ENCODE results near the gene MCAM. TPM values are rescaled to one million over a fixed set of nuclear protein-coding genes. Genes with fewer than 3 reads are reported as not detected.

MCAM gene
- total and polyA plus RNA-seq, 7 donors, result 15.4 to 71.1 (median 27.4) TPM

GRCh38 chr11:119303227-119303718, 13.7 kb downstream of the MCAM start:
- TF ChIP-seq, protein P1, sequence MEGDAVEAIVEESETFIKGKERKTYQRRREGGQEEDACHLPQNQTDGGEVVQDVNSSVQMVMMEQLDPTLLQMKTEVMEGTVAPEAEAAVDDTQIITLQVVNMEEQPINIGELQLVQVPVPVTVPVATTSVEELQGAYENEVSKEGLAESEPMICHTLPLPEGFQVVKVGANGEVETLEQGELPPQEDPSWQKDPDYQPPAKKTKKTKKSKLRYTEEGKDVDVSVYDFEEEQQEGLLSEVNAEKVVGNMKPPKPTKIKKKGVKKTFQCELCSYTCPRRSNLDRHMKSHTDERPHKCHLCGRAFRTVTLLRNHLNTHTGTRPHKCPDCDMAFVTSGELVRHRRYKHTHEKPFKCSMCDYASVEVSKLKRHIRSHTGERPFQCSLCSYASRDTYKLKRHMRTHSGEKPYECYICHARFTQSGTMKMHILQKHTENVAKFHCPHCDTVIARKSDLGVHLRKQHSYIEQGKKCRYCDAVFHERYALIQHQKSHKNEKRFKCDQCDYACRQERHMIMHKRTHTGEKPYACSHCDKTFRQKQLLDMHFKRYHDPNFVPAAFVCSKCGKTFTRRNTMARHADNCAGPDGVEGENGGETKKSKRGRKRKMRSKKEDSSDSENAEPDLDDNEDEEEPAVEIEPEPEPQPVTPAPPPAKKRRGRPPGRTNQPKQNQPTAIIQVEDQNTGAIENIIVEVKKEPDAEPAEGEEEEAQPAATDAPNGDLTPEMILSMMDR (IDR thresholded peaks at IDR 0.05), result no peak
- WGBS, 3 donors, result 36 to 39% (median 36%) methylated on average over 5 of the region's 5 CpGs
- peaks cover 85% of the 10 kb centered on the region for H3K4me1 ChIP-seq
- intact Hi-C loops (cut with DNase I), result no loop called here
- ATAC-seq, result peak; percentile 25 to 48 (median 46)
- H3K4me3 ChIP-seq, result no peak overlapping the region
- peak overlapping the region; percentile 89 for H3K27ac ChIP-seq
- no peaks in the 10 kb centered on the region for H3K27me3 ChIP-seq (ENCODE audit: insufficient read depth in 3 of 3, low read length in 2 of 3)
- DNase-seq, result no peak
- peaks cover 0 to 42% of the 10 kb centered on the region in 2 donors for H3K36me3 ChIP-seq (ENCODE audit: insufficient read depth in 1 of 2, low read depth in 1 of 2)
- H3K9me3 ChIP-seq, result no peaks in the 10 kb centered on the region

GRCh38 chr11:119300198-119300964, 16.5 kb downstream of the MCAM start:
- DNase-seq (no peak), ATAC-seq (peak; percentile 59 to 73 (median 70))
- H3K4me1 ChIP-seq, result peaks cover 81% of the 10 kb centered on the region
- peaks cover 0 to 56% of the 10 kb centered on the region in 2 donors for H3K36me3 ChIP-seq (ENCODE audit: insufficient read depth in 1 of 2, low read depth in 1 of 2)
- WGBS, 3 donors, result 21 to 45% (median 40%) methylated on average over 3 of the region's 3 CpGs
- H3K4me3 ChIP-seq, result peak overlapping the region; percentile 2
- H3K27ac ChIP-seq, result peak overlapping the region; percentile 89
- intact Hi-C loops (cut with DNase I), result no loop called here
- TF ChIP-seq, protein P1 (IDR thresholded peaks at IDR 0.05), result no peak
- no peaks in the 10 kb centered on the region for H3K9me3 ChIP-seq
- no peaks in the 10 kb centered on the region for H3K27me3 ChIP-seq (ENCODE audit: insufficient read depth in 3 of 3, low read length in 2 of 3)

GRCh38 chr11:119299416-119299815, 17.5 kb downstream of the MCAM start:
- TF ChIP-seq, protein P1 (IDR thresholded peaks at IDR 0.05), result no peak
- no peaks in the 10 kb centered on the region for H3K27me3 ChIP-seq (ENCODE audit: insufficient read depth in 3 of 3, low read length in 2 of 3)
- H3K4me1 ChIP-seq, result peaks cover 71% of the 10 kb centered on the region
- no peaks in the 10 kb centered on the region for H3K9me3 ChIP-seq
- H3K27ac ChIP-seq, result peak overlapping the region; percentile 89
- no peak for DNase-seq
- intact Hi-C loops (cut with DNase I), result loop anchor here in 1 of 2 donors (2.0 kb wide), 1 partner anchor 35 kb away; the partner anchor contains the start of gene RNF26
- WGBS, 3 donors, result 59 to 67% (median 64%) methylated on average over 9 of the region's 9 CpGs
- H3K36me3 ChIP-seq (ENCODE audit: insufficient read depth in 1 of 2, low read depth in 1 of 2), result peaks cover 0 to 56% of the 10 kb centered on the region in 2 donors
- no peak overlapping the region for H3K4me3 ChIP-seq
- peak in 1 of 4 donors; percentile 1 for ATAC-seq

DNA sequence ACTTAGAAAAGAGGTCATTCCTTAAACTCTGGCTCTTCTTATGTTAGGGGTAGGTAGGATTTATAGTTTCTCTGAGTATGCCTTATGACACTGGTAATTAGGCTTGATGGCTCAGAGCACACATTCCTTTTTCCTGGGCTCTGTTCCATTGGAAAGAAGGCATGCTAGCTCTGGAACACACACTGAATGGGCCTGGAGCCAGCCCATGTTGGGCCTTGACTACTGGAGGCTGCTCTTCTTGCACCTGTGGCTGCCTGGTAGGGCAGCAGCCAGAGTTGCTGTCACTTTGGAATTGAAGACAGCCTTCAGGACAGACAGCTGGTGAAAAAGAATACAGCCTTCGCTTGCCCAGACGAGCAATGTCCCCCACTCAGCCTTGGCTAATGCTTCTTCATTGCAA, 18.2 kb downstream of the MCAM start:
- no peaks in the 10 kb centered on the region for H3K9me3 ChIP-seq
- intact Hi-C loops (cut with DNase I), result loop anchor here in 1 of 2 donors (2.0 kb wide), 1 partner anchor 36 kb away; the partner anchor contains the start of gene RNF26
- 28 to 33% (median 31%) methylated on average over 2 of the region's 2 CpGs for WGBS, 3 donors
- peaks cover 0 to 50% of the 10 kb centered on the region in 2 donors for H3K36me3 ChIP-seq (ENCODE audit: insufficient read depth in 1 of 2, low read depth in 1 of 2)
- peaks cover 64% of the 10 kb centered on the region for H3K4me1 ChIP-seq
- TF ChIP-seq, protein P1 (IDR thresholded peaks at IDR 0.05), result no peak
- peak; percentile 78 to 94 for DNase-seq
- no peaks in the 10 kb centered on the region for H3K27me3 ChIP-seq (ENCODE audit: insufficient read depth in 3 of 3, low read length in 2 of 3)
- peak; percentile 92 to 94 (median 94) for ATAC-seq
- H3K27ac ChIP-seq, result peak overlapping the region; percentile 89
- H3K4me3 ChIP-seq, result peak overlapping the region; percentile 10

Measured in psoas muscle (tissue), 8 donors.